Astrocyte of the spinal cord (primary cell): ENCODE measurements around the gene THRB.

Experiments used
- DNase-seq: peaks from one replicate; pipeline ENCODE4 v3.0.0; 2011; ENCODE audit warnings: low read depth, low spot score
- H3K4me3 ChIP-seq: 2 replicates; pipeline ENCODE4 v1.5.1; 2011; ENCODE audit warnings: low read depth, mild to moderate bottlenecking, low read length, moderate library complexity
- in situ Hi-C: cut with HindIII; loops from 2 replicates; pipeline ENCODE4 v1.10.0; 2017; ENCODE audit warnings: low sequenced_read_pairs
- TF ChIP-seq, protein P1 (sequence below): IDR thresholded peaks from 2 replicates; pipeline ENCODE4 v1.5.1; 2012; ENCODE audit warnings: low read depth, mild to moderate bottlenecking, low read length, inconsistent platforms

The THRB gene

DNA sequence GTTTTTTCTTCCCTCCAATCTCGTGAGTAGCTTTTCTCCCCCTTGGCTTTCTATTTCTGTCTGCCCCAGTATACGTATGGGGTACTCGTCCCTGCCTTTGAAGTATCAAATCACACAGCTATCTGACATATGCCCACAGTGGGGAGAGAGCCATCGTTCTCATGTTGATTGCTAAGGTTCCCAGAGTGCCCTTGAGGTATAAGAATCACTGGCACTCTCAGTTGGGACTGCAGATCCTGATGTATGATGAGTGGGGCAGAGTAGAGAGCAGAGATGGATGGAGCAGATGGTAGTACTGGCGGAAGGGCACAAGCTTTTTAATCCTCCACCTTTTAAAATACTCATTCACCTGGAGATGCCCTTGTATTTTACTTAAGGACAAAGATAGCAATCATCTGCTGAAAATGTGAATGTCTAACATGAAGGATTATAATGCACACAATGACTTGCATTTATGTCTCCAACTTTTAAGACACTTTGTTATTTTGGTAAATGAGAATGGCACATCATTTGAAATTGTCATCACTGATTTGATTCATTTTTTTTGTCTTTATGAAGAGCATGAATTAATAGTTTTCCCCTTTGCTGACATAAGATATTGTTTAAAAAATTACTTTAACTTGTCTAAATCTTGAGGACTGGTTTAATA is 310.0 kb downstream of the THRB start:
- no peak for DNase-seq
- TF ChIP-seq, protein P1, sequence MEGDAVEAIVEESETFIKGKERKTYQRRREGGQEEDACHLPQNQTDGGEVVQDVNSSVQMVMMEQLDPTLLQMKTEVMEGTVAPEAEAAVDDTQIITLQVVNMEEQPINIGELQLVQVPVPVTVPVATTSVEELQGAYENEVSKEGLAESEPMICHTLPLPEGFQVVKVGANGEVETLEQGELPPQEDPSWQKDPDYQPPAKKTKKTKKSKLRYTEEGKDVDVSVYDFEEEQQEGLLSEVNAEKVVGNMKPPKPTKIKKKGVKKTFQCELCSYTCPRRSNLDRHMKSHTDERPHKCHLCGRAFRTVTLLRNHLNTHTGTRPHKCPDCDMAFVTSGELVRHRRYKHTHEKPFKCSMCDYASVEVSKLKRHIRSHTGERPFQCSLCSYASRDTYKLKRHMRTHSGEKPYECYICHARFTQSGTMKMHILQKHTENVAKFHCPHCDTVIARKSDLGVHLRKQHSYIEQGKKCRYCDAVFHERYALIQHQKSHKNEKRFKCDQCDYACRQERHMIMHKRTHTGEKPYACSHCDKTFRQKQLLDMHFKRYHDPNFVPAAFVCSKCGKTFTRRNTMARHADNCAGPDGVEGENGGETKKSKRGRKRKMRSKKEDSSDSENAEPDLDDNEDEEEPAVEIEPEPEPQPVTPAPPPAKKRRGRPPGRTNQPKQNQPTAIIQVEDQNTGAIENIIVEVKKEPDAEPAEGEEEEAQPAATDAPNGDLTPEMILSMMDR, result no peak
- no peak overlapping the region for H3K4me3 ChIP-seq
- in situ Hi-C loops, result no loop called here

DNA sequence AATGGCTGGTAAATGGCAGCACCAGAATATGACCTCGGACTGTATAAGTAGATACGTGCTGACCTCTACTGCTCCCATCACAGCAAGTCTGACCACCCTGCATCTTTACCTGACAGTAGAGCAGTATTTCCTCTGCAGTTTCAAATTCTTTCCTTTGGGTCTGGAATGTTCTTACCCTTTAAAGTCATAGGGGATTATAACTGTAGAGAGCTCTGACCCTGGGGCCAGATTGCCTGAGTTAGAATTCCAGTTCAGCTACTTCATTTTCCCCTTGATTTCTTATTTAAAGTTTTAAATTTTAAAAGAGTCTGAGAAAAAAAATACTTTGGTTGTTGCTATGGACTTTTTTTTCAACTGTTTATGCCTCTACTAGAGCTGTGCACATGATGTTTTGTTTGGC is 311.9 kb downstream of the THRB start:
- TF ChIP-seq, protein P1, result no peak
- DNase-seq, result no peak
- H3K4me3 ChIP-seq, result no peak overlapping the region
- in situ Hi-C loops, result no loop called here

DNA sequence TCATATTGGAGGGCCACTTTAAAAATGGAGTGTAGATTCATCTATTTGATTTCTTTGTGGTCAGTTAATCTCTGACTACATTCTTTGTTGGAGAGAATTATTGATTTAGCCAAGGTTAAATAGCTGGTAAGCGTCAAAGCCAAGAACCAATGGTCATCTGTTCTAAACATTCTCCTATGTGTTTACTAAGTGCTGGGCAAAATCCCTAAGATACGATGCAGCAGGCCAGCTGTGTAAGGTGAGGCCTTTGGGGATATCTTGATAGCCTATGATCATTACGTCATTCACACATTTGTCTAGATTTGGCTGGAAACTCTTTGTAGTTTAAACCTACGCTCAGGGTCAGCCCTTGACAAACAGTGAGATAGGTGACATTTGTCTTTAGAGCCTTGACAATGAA is 313.4 kb downstream of the THRB start:
- in situ Hi-C loops, result no loop called here
- no peak for DNase-seq
- no peak overlapping the region for H3K4me3 ChIP-seq
- TF ChIP-seq, protein P1, result no peak

DNA sequence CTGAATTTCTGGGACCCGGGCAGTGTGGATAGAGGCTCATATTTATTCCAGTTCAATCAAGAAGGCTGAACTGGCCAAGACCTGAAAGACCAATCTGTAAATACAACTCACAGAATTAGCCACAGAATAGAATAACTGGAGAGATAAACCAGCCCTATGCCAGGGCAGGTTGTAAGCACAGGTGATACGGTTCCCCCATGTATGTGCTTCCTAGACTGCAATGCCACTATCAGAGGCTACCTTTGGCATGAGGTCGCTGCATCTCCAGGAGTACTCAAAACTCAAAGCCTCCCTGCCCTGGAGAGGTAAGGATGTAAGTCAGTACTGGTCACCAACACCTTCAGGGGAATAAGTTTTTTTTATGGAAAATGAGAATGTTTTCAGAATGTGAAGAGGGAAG is 314.0 kb downstream of the THRB start:
- no peak for DNase-seq
- TF ChIP-seq, protein P1, result no peak
- no peak overlapping the region for H3K4me3 ChIP-seq
- in situ Hi-C loops, result no loop called here

DNA sequence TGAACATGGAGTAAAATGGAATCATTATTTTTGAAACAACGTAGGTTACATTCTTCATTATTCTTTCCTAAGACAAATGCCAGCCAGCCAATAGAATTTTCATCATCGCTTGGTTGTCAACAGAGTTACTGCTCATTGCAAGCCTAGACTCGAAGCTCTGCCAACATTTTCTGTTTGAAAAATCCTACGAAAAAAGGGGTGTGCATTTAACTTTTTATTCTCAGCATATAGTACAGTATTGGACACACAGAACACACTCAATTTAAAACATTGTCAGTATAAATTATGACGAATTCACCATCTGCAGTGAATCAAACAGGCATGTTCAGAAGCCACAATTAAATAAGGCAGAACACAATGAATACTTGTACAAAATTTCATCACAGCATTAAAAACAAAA is 317.4 kb downstream of the THRB start:
- TF ChIP-seq, protein P1, result no peak
- in situ Hi-C loops, result no loop called here
- DNase-seq, result no peak
- no peak overlapping the region for H3K4me3 ChIP-seq

DNA sequence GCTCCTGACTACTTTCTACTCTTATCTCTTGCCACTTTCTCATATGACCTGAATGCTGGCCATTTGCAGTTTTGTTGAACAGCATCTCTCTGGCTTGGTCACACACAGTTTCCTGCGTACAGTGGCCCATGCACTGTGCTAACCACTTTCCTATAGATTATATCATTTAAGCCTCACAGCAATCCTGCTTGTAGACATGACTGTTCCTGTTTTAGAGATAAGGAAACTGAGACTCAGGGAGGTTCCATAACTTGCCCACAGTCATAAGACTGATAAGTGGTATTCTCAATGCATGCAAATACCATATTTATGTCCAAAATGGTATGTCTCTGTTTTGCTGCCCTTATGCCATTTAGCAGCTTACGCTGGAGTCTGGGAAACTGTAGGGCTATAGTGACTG is 320.0 kb downstream of the THRB start:
- TF ChIP-seq, protein P1, result no peak
- in situ Hi-C loops, result no loop called here
- DNase-seq, result no peak
- H3K4me3 ChIP-seq, result no peak overlapping the region
